ENCODE measurements around the gene PATJ.
"Not testable (repeated sequence)": the region's sequence is repeated elsewhere in the genome, so short reads cannot be mapped to it uniquely, and the experiment has no call there.

PATJ gene

GRCh38 chr1:62161711-62162110 lies 419.4 kb downstream of the PATJ start:
- Histone ChIP-seq H3K9ac (ENCODE audit: low read length in 2 of 2) (no peak overlapping the region), H3K36me3 (ENCODE audit: control insufficient read depth in 2 of 2, insufficient read depth in 2 of 2, low read length in 2 of 2) (peaks cover 2% of the 10 kb centered on the region in 2 donors), H3K27ac (ENCODE audit: low read length) (no peak overlapping the region), H3K4me3 (ENCODE audit: low read length in 2 of 2) (no peak overlapping the region), H3K9me3 (ENCODE audit: control insufficient read depth in 2 of 2, low read length in 2 of 2) (no peaks in the 10 kb centered on the region), H3K4me1 (ENCODE audit: control insufficient read depth, insufficient read depth, low read length) (no peaks in the 10 kb centered on the region), H3K27me3 (ENCODE audit: control insufficient read depth in 1 of 2, insufficient read depth in 2 of 2, low read length in 2 of 2) (no peaks in the 10 kb centered on the region)

- not testable (repeated sequence) for H3K4me3 ChIP-seq (ENCODE audit: low read length in 2 of 2); H3K4me1 ChIP-seq (ENCODE audit: control insufficient read depth, insufficient read depth, low read length); H3K9ac ChIP-seq (ENCODE audit: low read length in 2 of 2); H3K9me3 ChIP-seq (ENCODE audit: control insufficient read depth in 2 of 2, low read length in 2 of 2); H3K27me3 ChIP-seq (ENCODE audit: control insufficient read depth in 1 of 2, insufficient read depth in 2 of 2, low read length in 2 of 2); H3K27ac ChIP-seq (ENCODE audit: low read length); H3K36me3 ChIP-seq (ENCODE audit: control insufficient read depth in 2 of 2, insufficient read depth in 2 of 2, low read length in 2 of 2)
Observed at GRCh38 chr1:62170380-62170779, 428.1 kb downstream of the PATJ start.

GRCh38 chr1:62175568-62176179 lies 433.4 kb downstream of the PATJ start:
- no peak overlapping the region for H3K4me3 ChIP-seq (ENCODE audit: low read length in 2 of 2)
- H3K9ac ChIP-seq (ENCODE audit: low read length in 2 of 2): no peak overlapping the region
- H3K9me3 ChIP-seq (ENCODE audit: control insufficient read depth in 2 of 2, low read length in 2 of 2): no peaks in the 10 kb centered on the region
- no peaks in the 10 kb centered on the region for H3K4me1 ChIP-seq (ENCODE audit: control insufficient read depth, insufficient read depth, low read length)
- H3K36me3 ChIP-seq (ENCODE audit: control insufficient read depth in 2 of 2, insufficient read depth in 2 of 2, low read length in 2 of 2): no peaks in the 10 kb centered on the region
- no peak overlapping the region for H3K27ac ChIP-seq (ENCODE audit: low read length)
- peaks cover 0 to 4% of the 10 kb centered on the region in 2 donors for H3K27me3 ChIP-seq (ENCODE audit: control insufficient read depth in 1 of 2, insufficient read depth in 2 of 2, low read length in 2 of 2)

GRCh38 chr1:62176597-62177312 lies 434.5 kb downstream of the PATJ start:
- no peaks in the 10 kb centered on the region for H3K4me1 ChIP-seq (ENCODE audit: control insufficient read depth, insufficient read depth, low read length)
- H3K9ac ChIP-seq (ENCODE audit: low read length in 2 of 2): no peak overlapping the region
- H3K36me3 ChIP-seq (ENCODE audit: control insufficient read depth in 2 of 2, insufficient read depth in 2 of 2, low read length in 2 of 2): no peaks in the 10 kb centered on the region
- H3K9me3 ChIP-seq (ENCODE audit: control insufficient read depth in 2 of 2, low read length in 2 of 2): no peaks in the 10 kb centered on the region
- no peak overlapping the region for H3K27ac ChIP-seq (ENCODE audit: low read length)
- peaks cover 0 to 4% of the 10 kb centered on the region in 2 donors for H3K27me3 ChIP-seq (ENCODE audit: control insufficient read depth in 1 of 2, insufficient read depth in 2 of 2, low read length in 2 of 2)
- no peak overlapping the region for H3K4me3 ChIP-seq (ENCODE audit: low read length in 2 of 2)

GRCh38 chr1:62177621-62178020 lies 435.3 kb downstream of the PATJ start:
- Histone ChIP-seq H3K4me1 (ENCODE audit: control insufficient read depth, insufficient read depth, low read length) (no peaks in the 10 kb centered on the region), H3K27me3 (ENCODE audit: control insufficient read depth in 1 of 2, insufficient read depth in 2 of 2, low read length in 2 of 2) (no peaks in the 10 kb centered on the region), H3K4me3 (ENCODE audit: low read length in 2 of 2) (no peak overlapping the region), H3K9me3 (ENCODE audit: control insufficient read depth in 2 of 2, low read length in 2 of 2) (no peaks in the 10 kb centered on the region), H3K9ac (ENCODE audit: low read length in 2 of 2) (no peak overlapping the region), H3K36me3 (ENCODE audit: control insufficient read depth in 2 of 2, insufficient read depth in 2 of 2, low read length in 2 of 2) (no peaks in the 10 kb centered on the region), H3K27ac (ENCODE audit: low read length) (no peak overlapping the region)

- no peak overlapping the region for H3K4me3 ChIP-seq (ENCODE audit: low read length in 2 of 2)
- H3K9me3 ChIP-seq (ENCODE audit: control insufficient read depth in 2 of 2, low read length in 2 of 2): no peaks in the 10 kb centered on the region
- H3K9ac ChIP-seq (ENCODE audit: low read length in 2 of 2): no peak overlapping the region
- no peaks in the 10 kb centered on the region for H3K4me1 ChIP-seq (ENCODE audit: control insufficient read depth, insufficient read depth, low read length)
- no peak overlapping the region for H3K27ac ChIP-seq (ENCODE audit: low read length)
- no peaks in the 10 kb centered on the region for H3K27me3 ChIP-seq (ENCODE audit: control insufficient read depth in 1 of 2, insufficient read depth in 2 of 2, low read length in 2 of 2)
- no peaks in the 10 kb centered on the region for H3K36me3 ChIP-seq (ENCODE audit: control insufficient read depth in 2 of 2, insufficient read depth in 2 of 2, low read length in 2 of 2)
Observed at GRCh38 chr1:62178372-62178771, 436.1 kb downstream of the PATJ start.

GRCh38 chr1:62180054-62180453 lies 437.8 kb downstream of the PATJ start:
- H3K9me3 ChIP-seq (ENCODE audit: control insufficient read depth in 2 of 2, low read length in 2 of 2); H3K36me3 ChIP-seq (ENCODE audit: control insufficient read depth in 2 of 2, insufficient read depth in 2 of 2, low read length in 2 of 2); H3K9ac ChIP-seq (ENCODE audit: low read length in 2 of 2); H3K27ac ChIP-seq (ENCODE audit: low read length); H3K4me3 ChIP-seq (ENCODE audit: low read length in 2 of 2); H3K4me1 ChIP-seq (ENCODE audit: control insufficient read depth, insufficient read depth, low read length); H3K27me3 ChIP-seq (ENCODE audit: control insufficient read depth in 1 of 2, insufficient read depth in 2 of 2, low read length in 2 of 2): not testable (repeated sequence)

GRCh38 chr1:62180639-62181038 lies 438.4 kb downstream of the PATJ start:
- H3K36me3 ChIP-seq (ENCODE audit: control insufficient read depth in 2 of 2, insufficient read depth in 2 of 2, low read length in 2 of 2): no peaks in the 10 kb centered on the region
- H3K9ac ChIP-seq (ENCODE audit: low read length in 2 of 2): no peak overlapping the region
- no peaks in the 10 kb centered on the region for H3K4me1 ChIP-seq (ENCODE audit: control insufficient read depth, insufficient read depth, low read length)
- no peak overlapping the region for H3K27ac ChIP-seq (ENCODE audit: low read length)
- no peak overlapping the region for H3K4me3 ChIP-seq (ENCODE audit: low read length in 2 of 2)
- H3K9me3 ChIP-seq (ENCODE audit: control insufficient read depth in 2 of 2, low read length in 2 of 2): no peaks in the 10 kb centered on the region
- H3K27me3 ChIP-seq (ENCODE audit: control insufficient read depth in 1 of 2, insufficient read depth in 2 of 2, low read length in 2 of 2): no peaks in the 10 kb centered on the region

GRCh38 chr1:62181532-62181931 lies 439.3 kb downstream of the PATJ start:
- Histone ChIP-seq H3K9ac (ENCODE audit: low read length in 2 of 2) (no peak overlapping the region), H3K27ac (ENCODE audit: low read length) (no peak overlapping the region)

GRCh38 chr1:62182157-62182556 lies 439.9 kb downstream of the PATJ start:
- H3K9me3 ChIP-seq (ENCODE audit: control insufficient read depth in 2 of 2, low read length in 2 of 2); H3K27ac ChIP-seq (ENCODE audit: low read length); H3K9ac ChIP-seq (ENCODE audit: low read length in 2 of 2); H3K36me3 ChIP-seq (ENCODE audit: control insufficient read depth in 2 of 2, insufficient read depth in 2 of 2, low read length in 2 of 2); H3K4me3 ChIP-seq (ENCODE audit: low read length in 2 of 2); H3K27me3 ChIP-seq (ENCODE audit: control insufficient read depth in 1 of 2, insufficient read depth in 2 of 2, low read length in 2 of 2); H3K4me1 ChIP-seq (ENCODE audit: control insufficient read depth, insufficient read depth, low read length): not testable (repeated sequence)

More at GRCh38 chr1:62181532-62181931, 439.3 kb downstream of the PATJ start:
- Histone ChIP-seq H3K4me1 (ENCODE audit: control insufficient read depth, insufficient read depth, low read length) (no peaks in the 10 kb centered on the region), H3K4me3 (ENCODE audit: low read length in 2 of 2) (no peak overlapping the region), H3K36me3 (ENCODE audit: control insufficient read depth in 2 of 2, insufficient read depth in 2 of 2, low read length in 2 of 2) (no peaks in the 10 kb centered on the region), H3K9me3 (ENCODE audit: control insufficient read depth in 2 of 2, low read length in 2 of 2) (no peaks in the 10 kb centered on the region), H3K27me3 (ENCODE audit: control insufficient read depth in 1 of 2, insufficient read depth in 2 of 2, low read length in 2 of 2) (no peaks in the 10 kb centered on the region)

Data from stomach smooth muscle (tissue), 2 donors.